GM15510 (cell line): ENCODE measurements around the gene UACA.

Experiments used
- POLR2A ChIP-seq: IDR thresholded peaks from 3 replicates; pipeline ENCODE4 v1.6.1; 2011; ENCODE audit warnings: borderline replicate concordance; ENCODE audit not compliant: insufficient read length; ENCODE audit errors: extremely low read depth

Gene UACA

GRCh38 chr15:70766597-70766996 is 3.2 kb upstream of the UACA start:
- TF ChIP-seq POLR2A, result no peak

GRCh38 chr15:70765504-70766281 is 2.3 kb upstream of the UACA start:
- TF ChIP-seq POLR2A, result no peak

- no peak for TF ChIP-seq POLR2A
Observed at GRCh38 chr15:70763950-70764730, 782 bp upstream of the UACA start.

GRCh38 chr15:70762469-70763119 is 764 bp downstream of the UACA start:
- no peak for TF ChIP-seq POLR2A

- TF ChIP-seq POLR2A, result no peak
Observed at GRCh38 chr15:70761931-70762468, 1.4 kb downstream of the UACA start.

- TF ChIP-seq POLR2A, result no peak
Observed at GRCh38 chr15:70761046-70761445, 2.3 kb downstream of the UACA start.

GRCh38 chr15:70758790-70759462 is 4.4 kb downstream of the UACA start:
- no peak for TF ChIP-seq POLR2A

- TF ChIP-seq POLR2A, result no peak
Observed at GRCh38 chr15:70757627-70758026, 5.7 kb downstream of the UACA start.

- no peak for TF ChIP-seq POLR2A
Observed at GRCh38 chr15:70754862-70755261, 8.5 kb downstream of the UACA start.

GRCh38 chr15:70753101-70753829 is 10.1 kb downstream of the UACA start:
- no peak for TF ChIP-seq POLR2A

- TF ChIP-seq POLR2A, result no peak
Observed at GRCh38 chr15:70752193-70752635, 11.1 kb downstream of the UACA start.

GRCh38 chr15:70750203-70750869 is 13.0 kb downstream of the UACA start:
- no peak for TF ChIP-seq POLR2A

GRCh38 chr15:70748281-70748747 is 15.0 kb downstream of the UACA start:
- no peak for TF ChIP-seq POLR2A
